H9 (cell line): Measurements from ENCODE around the gene CCNY. TPM values are rescaled to one million over a fixed set of nuclear protein-coding genes. Genes with fewer than 3 reads are reported as not detected.

ENCODE experiments used
- DNase-seq: peaks from one replicate; pipeline ENCODE4 v3.0.0-alpha.2; 2017
- H2AFZ ChIP-seq: one replicate; pipeline ENCODE4 v1.6.1; 2013; ENCODE audit warnings: mild to moderate bottlenecking, low read length, control low read depth, moderate library complexity
- H2AK5ac ChIP-seq: 2 replicates; pipeline ENCODE4 v1.6.1; 2013; ENCODE audit warnings: low read length, control low read depth, mixed read lengths; ENCODE audit not compliant: insufficient read length
- H2BK120ac ChIP-seq: one replicate; pipeline ENCODE4 v1.6.1; 2013; ENCODE audit warnings: low read depth, mild to moderate bottlenecking, low read length, control low read depth, inconsistent platforms; ENCODE audit not compliant: poor library complexity, severe bottlenecking
- H2BK12ac ChIP-seq: 2 replicates; pipeline ENCODE4 v1.6.1; 2013; ENCODE audit warnings: low read length, control low read depth, mixed read lengths, low read depth; ENCODE audit not compliant: insufficient read length
- H2BK15ac ChIP-seq: 2 replicates; pipeline ENCODE4 v1.6.1; 2013; ENCODE audit warnings: low read depth, low read length, control low read depth
- H2BK20ac ChIP-seq: one replicate; pipeline ENCODE4 v1.6.1; 2013; ENCODE audit warnings: low read depth, mild to moderate bottlenecking, low read length, control low read depth, inconsistent platforms; ENCODE audit not compliant: poor library complexity, severe bottlenecking
- H2BK5ac ChIP-seq: 2 replicates; pipeline ENCODE4 v1.6.1; 2013; ENCODE audit warnings: low read length, control low read depth, mixed read lengths; ENCODE audit not compliant: insufficient read length
- H3K14ac ChIP-seq: 2 replicates; pipeline ENCODE4 v1.6.1; 2013; ENCODE audit warnings: low read length, control low read depth; ENCODE audit not compliant: insufficient read depth
- H3K18ac ChIP-seq: 2 replicates; pipeline ENCODE4 v1.6.1; 2013; ENCODE audit warnings: low read depth, mild to moderate bottlenecking, mixed read lengths, low read length, control low read depth; ENCODE audit not compliant: insufficient read length
- H3K23ac ChIP-seq: 2 replicates; pipeline ENCODE4 v1.6.1; 2013; ENCODE audit warnings: low read length, control low read depth, mixed read lengths, low read depth; ENCODE audit not compliant: insufficient read length
- H3K23me2 ChIP-seq: 2 replicates; pipeline ENCODE4 v1.6.1; 2013; ENCODE audit warnings: low read depth, mild to moderate bottlenecking, mixed read lengths, low read length, control low read depth; ENCODE audit not compliant: insufficient read length, poor library complexity, severe bottlenecking
- H3K27ac ChIP-seq: 2 replicates; pipeline ENCODE4 v1.5.1; 2013; ENCODE audit warnings: low read length, control low read depth, mixed read lengths, low read depth; ENCODE audit not compliant: insufficient read length
- H3K27me3 ChIP-seq: 2 replicates; pipeline ENCODE4 v1.6.1; 2013; ENCODE audit warnings: low read length, control low read depth, inconsistent platforms; ENCODE audit not compliant: insufficient read depth
- H3K4ac ChIP-seq: 2 replicates; pipeline ENCODE4 v1.6.1; 2013; ENCODE audit warnings: low read depth, mild to moderate bottlenecking, control low read depth, inconsistent platforms, low read length, moderate library complexity
- H3K4me1 ChIP-seq: 2 replicates; pipeline ENCODE4 v1.6.1; 2013; ENCODE audit warnings: low read length, control low read depth, inconsistent platforms; ENCODE audit not compliant: insufficient read depth
- H3K4me2 ChIP-seq: 2 replicates; pipeline ENCODE4 v1.6.1; 2013; ENCODE audit warnings: low read length, control low read depth, mixed read lengths; ENCODE audit not compliant: insufficient read length, insufficient read depth
- H3K56ac ChIP-seq: 2 replicates; pipeline ENCODE4 v1.6.1; 2013; ENCODE audit warnings: low read depth, mild to moderate bottlenecking, mixed read lengths, low read length, control low read depth; ENCODE audit not compliant: insufficient read length
- H3K79me1 ChIP-seq: 2 replicates; pipeline ENCODE4 v1.6.1; 2013; ENCODE audit warnings: low read depth, mild to moderate bottlenecking, moderate library complexity, low read length, control low read depth, inconsistent platforms; ENCODE audit not compliant: insufficient read depth, poor library complexity, severe bottlenecking
- H3K79me2 ChIP-seq: 2 replicates; pipeline ENCODE4 v1.6.1; 2013; ENCODE audit warnings: low read length, control low read depth, inconsistent platforms; ENCODE audit not compliant: insufficient read depth
- H3K9ac ChIP-seq: 2 replicates; pipeline ENCODE4 v1.6.1; 2013; ENCODE audit warnings: low read length, control low read depth, mixed read lengths; ENCODE audit not compliant: insufficient read length; ENCODE audit errors: extremely low read depth
- H3K9me3 ChIP-seq: one replicate; pipeline ENCODE4 v1.6.1; 2013; ENCODE audit warnings: low read depth, low read length, inconsistent platforms; ENCODE audit not compliant: control insufficient read depth
- H3T11ph ChIP-seq: one replicate; pipeline ENCODE4 v1.6.1; 2013; ENCODE audit warnings: mild to moderate bottlenecking, low read length, control low read depth, inconsistent platforms
- H4K20me1 ChIP-seq: one replicate; pipeline ENCODE4 v1.6.1; 2013; ENCODE audit not compliant: control insufficient read depth, insufficient read length, insufficient read depth
- H4K5ac ChIP-seq: 2 replicates; pipeline ENCODE4 v1.6.1; 2013; ENCODE audit warnings: low read depth, mild to moderate bottlenecking, mixed read lengths, low read length, control low read depth; ENCODE audit not compliant: insufficient read length
- H4K8ac ChIP-seq: replicated peaks from 2 replicates; pipeline ENCODE4 v1.6.1; 2013; ENCODE audit warnings: low read length, control low read depth, mixed read lengths, low read depth; ENCODE audit not compliant: insufficient read length
- H4K91ac ChIP-seq: 2 replicates; pipeline ENCODE4 v1.6.1; 2013; ENCODE audit warnings: low read depth, mild to moderate bottlenecking, moderate library complexity, mixed read lengths, low read length, control low read depth; ENCODE audit not compliant: insufficient read length
- H3K27ac Mint-ChIP-seq, 3 experiments: 2 replicates in 2 of 3; 3 replicates in 1 of 3; pipeline ENCODE4 v1.8.0; 2020 to 2021; ENCODE audit warnings: mixed read lengths in 3 of 3, mild to moderate bottlenecking in 1 of 3, moderate library complexity in 1 of 3
- H3K27me3 Mint-ChIP-seq: 2 replicates; pipeline ENCODE4 v1.8.0; 2021; ENCODE audit warnings: low read depth, mild to moderate bottlenecking, moderate library complexity, mixed read lengths
- H3K36me3 Mint-ChIP-seq, 3 experiments: 2 replicates in 2 of 3; 3 replicates in 1 of 3; pipeline ENCODE4 v1.8.0; 2020 to 2021; ENCODE audit warnings: low read depth in 3 of 3, mixed read lengths in 3 of 3; ENCODE audit not compliant: insufficient read depth in 1 of 3
- H3K4me1 Mint-ChIP-seq, 2 experiments: 2 replicates each; pipeline ENCODE4 v1.8.0; 2020; ENCODE audit warnings: mixed read lengths in 2 of 2
- H3K4me3 Mint-ChIP-seq, 2 experiments: 2 replicates in 1 of 2; 3 replicates in 1 of 2; pipeline ENCODE4 v1.8.0; 2020 to 2021; ENCODE audit warnings: mild to moderate bottlenecking in 2 of 2, mixed read lengths in 2 of 2, moderate library complexity in 1 of 2
- H3K9me3 Mint-ChIP-seq, 2 experiments: 2 replicates in 1 of 2; 3 replicates in 1 of 2; pipeline ENCODE4 v1.8.0; 2020; ENCODE audit warnings: mild to moderate bottlenecking in 2 of 2, mixed read lengths in 2 of 2, moderate library complexity in 1 of 2
- CTCF ChIP-seq: fragments of 200-600 bp; sonication (generic); conservative IDR thresholded peaks from 3 replicates; pipeline ENCODE4 v1.8.0; 2021; ENCODE audit warnings: antibody characterized with exemption, mild to moderate bottlenecking
- WGBS: extraction: QIAGEN DNeasy Blood & Tissue Kit; methylation state at CpG from one replicate; pipeline ENCODE4 v1.1.7; 2013; ENCODE audit warnings: missing lambda C conversion rate, low lambda C conversion rate, mixed read lengths; ENCODE audit not compliant: insufficient read length; ENCODE audit errors: extremely low coverage; 5-methylcytosine and 5-hydroxymethylcytosine counted together
- total RNA-seq: library from RNA; stranded (reverse); gene quantifications from 2 replicates; pipeline ENCODE4 v1.2.1, GENCODE V29; 2021

CCNY gene
- total RNA-seq, 1 experiment from 2014 or later: 62.1 TPM

- H2BK12ac ChIP-seq: no peak overlapping the region
- no peaks in the 10 kb centered on the region for H4K20me1 ChIP-seq
- H3K23me2 ChIP-seq: no peaks in the 10 kb centered on the region
- H2AFZ ChIP-seq: no peak overlapping the region
- H3T11ph ChIP-seq: no peak overlapping the region
- no peak overlapping the region for H3K23ac ChIP-seq
- Mint-ChIP-seq H3K27ac (no peak overlapping the region), H3K9me3 (peaks cover 28 to 33% of the 10 kb centered on the region in 2 experiments), H3K36me3 (peaks cover 71 to 84% (median 75%) of the 10 kb centered on the region in 3 experiments), H3K27me3 (no peaks in the 10 kb centered on the region), H3K4me3 (no peak overlapping the region), H3K4me1 (peaks cover 11 to 15% of the 10 kb centered on the region in 2 experiments)
- no peak for DNase-seq
- H3K79me1 ChIP-seq: no peaks in the 10 kb centered on the region
- H3K9me3 ChIP-seq: no peaks in the 10 kb centered on the region
- no peak overlapping the region for H3K56ac ChIP-seq
- no peak overlapping the region for H2BK15ac ChIP-seq
- WGBS: no CpG with 5 or more reads among the region's 3 CpGs
- H4K91ac ChIP-seq: no peak overlapping the region
- no peak overlapping the region for H3K4me2 ChIP-seq
- no peak overlapping the region for H3K4ac ChIP-seq
- no peak overlapping the region for H3K9ac ChIP-seq
- no peaks in the 10 kb centered on the region for H3K79me2 ChIP-seq
- H3K27me3 ChIP-seq: no peaks in the 10 kb centered on the region
- no peak for TF ChIP-seq CTCF
- H2AK5ac ChIP-seq: no peak overlapping the region
- no peak overlapping the region for H2BK5ac ChIP-seq
- H4K8ac ChIP-seq: no peak overlapping the region
- no peak overlapping the region for H4K5ac ChIP-seq
- H3K18ac ChIP-seq: no peak overlapping the region
- no peak overlapping the region for H3K27ac ChIP-seq
- H3K4me1 ChIP-seq: no peaks in the 10 kb centered on the region
- no peak overlapping the region for H2BK20ac ChIP-seq
- no peak overlapping the region for H2BK120ac ChIP-seq
- H3K14ac ChIP-seq: no peak overlapping the region
Measured at GRCh38 chr10:35535136-35535535, 198.8 kb downstream of the CCNY start.
